Endodermal cell (in vitro differentiated cells): Measurements from ENCODE around the gene FNDC1. TPM values are rescaled to one million over a fixed set of nuclear protein-coding genes. Genes with fewer than 3 reads are reported as not detected.

Experiments used
- DNase-seq: peaks from one replicate; pipeline ENCODE4 v3.0.0-alpha.2; 2017
- H3K27ac ChIP-seq: 2 replicates; pipeline ENCODE4 v1.5.1; 2013; ENCODE audit warnings: mild to moderate bottlenecking, low read depth, low read length, moderate library complexity
- H3K27me3 ChIP-seq: 2 replicates; pipeline ENCODE4 v1.6.1; 2013; ENCODE audit warnings: mild to moderate bottlenecking, low read length, moderate library complexity; ENCODE audit not compliant: insufficient read depth, control insufficient read depth, poor library complexity, severe bottlenecking
- H3K36me3 ChIP-seq: 2 replicates; pipeline ENCODE4 v1.7.0; 2013; ENCODE audit warnings: mild to moderate bottlenecking, low read length, moderate library complexity; ENCODE audit not compliant: control insufficient read depth, insufficient read depth
- H3K4me1 ChIP-seq: one replicate; pipeline ENCODE4 v1.7.0; 2013; ENCODE audit warnings: low read length; ENCODE audit not compliant: control insufficient read depth, insufficient read depth
- H3K4me3 ChIP-seq: 2 replicates; pipeline ENCODE4 v1.5.1; 2013; ENCODE audit warnings: mild to moderate bottlenecking, low read length, moderate library complexity
- H3K9ac ChIP-seq: 2 replicates; pipeline ENCODE4 v1.6.1; 2013; ENCODE audit warnings: mild to moderate bottlenecking, low read length, moderate library complexity; ENCODE audit not compliant: poor library complexity, severe bottlenecking; ENCODE audit errors: extremely low read depth
- H3K9me3 ChIP-seq: 2 replicates; pipeline ENCODE4 v1.6.1; 2013; ENCODE audit warnings: mild to moderate bottlenecking, low read length, moderate library complexity; ENCODE audit not compliant: control insufficient read depth
- H3K27ac Mint-ChIP-seq: 2 replicates; pipeline ENCODE4 v1.8.0; 2020; ENCODE audit warnings: mixed read lengths
- H3K27me3 Mint-ChIP-seq: 2 replicates; pipeline ENCODE4 v1.8.0; 2021; ENCODE audit warnings: mild to moderate bottlenecking, mixed read lengths; ENCODE audit not compliant: insufficient read depth
- H3K36me3 Mint-ChIP-seq: 2 replicates; pipeline ENCODE4 v1.8.0; 2020; ENCODE audit warnings: low read depth, mixed read lengths
- H3K4me1 Mint-ChIP-seq: 2 replicates; pipeline ENCODE4 v1.8.0; 2020; ENCODE audit warnings: mixed read lengths
- H3K4me3 Mint-ChIP-seq: 2 replicates; pipeline ENCODE4 v1.8.0; 2020; ENCODE audit warnings: mild to moderate bottlenecking, moderate library complexity, mixed read lengths
- H3K9me3 Mint-ChIP-seq: 2 replicates; pipeline ENCODE4 v1.8.0; 2020; ENCODE audit warnings: mild to moderate bottlenecking, mixed read lengths
- WGBS, 2 experiments: methylation state at CpG; one replicate each; pipeline versions ENCODE4 v1.1.5 to v1.1.7; 2013; ENCODE audit warnings: missing lambda C conversion rate in 2 of 2, mixed read lengths in 1 of 2; ENCODE audit not compliant: insufficient coverage in 1 of 2, insufficient read length in 1 of 2; 5-methylcytosine and 5-hydroxymethylcytosine counted together
- total RNA-seq, 2 donors: library from RNA; stranded (reverse); fragmentation: NEBNext Ultra II Directional in 1 of 2; extraction: Animal tissue kit (Norgen Biotek cat#: 25700) in 1 of 2; gene quantifications; 2 replicates in 1 of 2; 3 replicates in 1 of 2; pipeline ENCODE4 v1.2.1, GENCODE V29; 2021
- TF ChIP-seq, protein P1 (sequence below): fragments of 200-600 bp; sonication (generic); conservative IDR thresholded peaks from 2 replicates; pipeline ENCODE4 v1.5.0; 2021; ENCODE audit warnings: antibody characterized with exemption, mild to moderate bottlenecking

The FNDC1 gene
- total RNA-seq, 2 donors from 2014 or later, result 0.55 to 0.62 TPM

GRCh38 chr6:159180001-159180400, 10.8 kb downstream of the FNDC1 start:
- DNase-seq, result no peak
- Mint-ChIP-seq H3K9me3 (no peaks in the 10 kb centered on the region), H3K27me3 (peaks cover 18% of the 10 kb centered on the region), H3K4me3 (no peak overlapping the region), H3K4me1 (no peaks in the 10 kb centered on the region), H3K27ac (no peak overlapping the region), H3K36me3 (no peaks in the 10 kb centered on the region)
- TF ChIP-seq, protein P1, sequence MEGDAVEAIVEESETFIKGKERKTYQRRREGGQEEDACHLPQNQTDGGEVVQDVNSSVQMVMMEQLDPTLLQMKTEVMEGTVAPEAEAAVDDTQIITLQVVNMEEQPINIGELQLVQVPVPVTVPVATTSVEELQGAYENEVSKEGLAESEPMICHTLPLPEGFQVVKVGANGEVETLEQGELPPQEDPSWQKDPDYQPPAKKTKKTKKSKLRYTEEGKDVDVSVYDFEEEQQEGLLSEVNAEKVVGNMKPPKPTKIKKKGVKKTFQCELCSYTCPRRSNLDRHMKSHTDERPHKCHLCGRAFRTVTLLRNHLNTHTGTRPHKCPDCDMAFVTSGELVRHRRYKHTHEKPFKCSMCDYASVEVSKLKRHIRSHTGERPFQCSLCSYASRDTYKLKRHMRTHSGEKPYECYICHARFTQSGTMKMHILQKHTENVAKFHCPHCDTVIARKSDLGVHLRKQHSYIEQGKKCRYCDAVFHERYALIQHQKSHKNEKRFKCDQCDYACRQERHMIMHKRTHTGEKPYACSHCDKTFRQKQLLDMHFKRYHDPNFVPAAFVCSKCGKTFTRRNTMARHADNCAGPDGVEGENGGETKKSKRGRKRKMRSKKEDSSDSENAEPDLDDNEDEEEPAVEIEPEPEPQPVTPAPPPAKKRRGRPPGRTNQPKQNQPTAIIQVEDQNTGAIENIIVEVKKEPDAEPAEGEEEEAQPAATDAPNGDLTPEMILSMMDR, result no peak
- no peaks in the 10 kb centered on the region for H3K9me3 ChIP-seq
- no peak overlapping the region for H3K27ac ChIP-seq
- WGBS, 2 experiments, result 95 to 100% methylated on average over 2 to 4 of the region's 4 CpGs
- no peaks in the 10 kb centered on the region for H3K4me1 ChIP-seq
- H3K36me3 ChIP-seq, result no peaks in the 10 kb centered on the region
- H3K9ac ChIP-seq, result no peak overlapping the region
- no peak overlapping the region for H3K4me3 ChIP-seq
- peaks cover 37% of the 10 kb centered on the region for H3K27me3 ChIP-seq

DNA sequence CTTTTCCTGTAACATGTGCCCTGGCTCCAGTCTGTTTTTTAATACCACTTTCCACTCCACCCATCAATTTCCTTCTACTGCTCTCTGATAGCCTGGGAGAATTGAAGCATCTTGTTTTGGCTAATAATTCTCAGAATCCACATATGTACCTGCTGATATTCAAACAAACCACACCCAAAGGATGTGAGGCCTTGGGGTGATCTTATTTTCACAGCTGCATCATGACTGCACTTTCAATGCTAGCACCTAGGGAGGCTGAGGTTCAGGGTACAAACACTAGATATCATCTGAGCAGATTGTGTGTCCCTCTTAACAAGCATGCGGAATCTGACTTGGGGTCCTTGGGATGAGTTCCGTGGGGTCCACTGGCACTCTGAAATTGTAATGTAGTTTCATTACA, 12.7 kb downstream of the FNDC1 start:
- H3K36me3 ChIP-seq, result no peaks in the 10 kb centered on the region
- H3K4me3 ChIP-seq, result no peak overlapping the region
- peaks cover 20% of the 10 kb centered on the region for H3K27me3 ChIP-seq
- no peak overlapping the region for H3K9ac ChIP-seq
- Mint-ChIP-seq H3K36me3 (no peaks in the 10 kb centered on the region), H3K4me3 (no peak overlapping the region), H3K4me1 (no peaks in the 10 kb centered on the region), H3K27me3 (peaks cover 7% of the 10 kb centered on the region), H3K27ac (no peak overlapping the region), H3K9me3 (peaks cover 10% of the 10 kb centered on the region)
- no peak for DNase-seq
- H3K27ac ChIP-seq, result no peak overlapping the region
- WGBS, 2 experiments, result 80 to 91% methylated on average over 2 of the region's 2 CpGs
- H3K9me3 ChIP-seq, result no peaks in the 10 kb centered on the region
- H3K4me1 ChIP-seq, result no peaks in the 10 kb centered on the region
- TF ChIP-seq, protein P1, result no peak

GRCh38 chr6:159184559-159184958, 15.4 kb downstream of the FNDC1 start:
- 77% methylated on average over 1 of the region's 1 CpG; no CpG with 5 or more reads in 1 of the 2 experiments for WGBS, 2 experiments
- no peak for DNase-seq
- H3K27me3 Mint-ChIP-seq, result peaks cover 9% of the 10 kb centered on the region
- no peaks in the 10 kb centered on the region for H3K36me3 Mint-ChIP-seq
- no peak overlapping the region for H3K27ac Mint-ChIP-seq
- Histone ChIP-seq H3K4me3 (no peak overlapping the region), H3K36me3 (no peaks in the 10 kb centered on the region), H3K27me3 (peaks cover 20% of the 10 kb centered on the region), H3K9me3 (no peaks in the 10 kb centered on the region), H3K9ac (no peak overlapping the region), H3K4me1 (no peaks in the 10 kb centered on the region), H3K27ac (no peak overlapping the region)
- H3K9me3 Mint-ChIP-seq, result peaks cover 10% of the 10 kb centered on the region
- H3K4me3 Mint-ChIP-seq, result no peak overlapping the region
- no peaks in the 10 kb centered on the region for H3K4me1 Mint-ChIP-seq
- TF ChIP-seq, protein P1, result no peak
